AML-193 (cell line): ENCODE measurements around the gene ZNF761.
"Not testable (repeated sequence)": the region's sequence is repeated elsewhere in the genome, so short reads cannot be mapped to it uniquely, and the experiment has no call there.

Source experiments
- DNase-seq, 2 experiments: peaks; one replicate each; lab custom pipeline; 2025; lab: John Stamatoyannopoulos, UW

Gene ZNF761

DNA sequence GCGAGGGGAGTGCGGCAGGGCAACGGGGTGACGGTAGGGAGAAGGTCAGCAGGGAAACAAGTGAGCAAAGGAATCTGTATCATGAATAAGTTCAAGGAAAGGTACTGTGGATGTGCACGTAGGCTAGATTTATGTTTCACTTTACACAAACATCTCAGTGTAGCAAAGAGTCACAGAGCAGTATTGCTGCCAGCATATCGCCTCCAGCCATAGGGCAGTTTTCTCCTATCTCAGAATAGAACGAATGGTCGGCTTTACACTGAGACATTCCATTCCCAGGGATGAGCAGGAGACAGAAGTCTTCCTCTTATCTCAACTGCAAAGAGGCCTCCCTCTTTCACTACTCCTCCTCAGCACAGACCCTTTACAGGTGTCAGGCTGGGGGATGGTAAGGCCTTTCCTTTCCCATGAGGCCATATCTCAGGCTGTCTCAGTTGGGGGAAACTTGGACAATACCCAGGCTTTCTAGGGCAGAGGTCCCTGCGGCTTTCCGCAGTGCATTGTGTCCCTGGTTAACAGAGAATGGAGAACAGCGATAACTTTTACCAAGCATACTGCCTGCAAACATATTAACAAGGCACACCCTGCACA is 28.4 kb downstream of the ZNF761 start:
- not testable (repeated sequence) for DNase-seq

DNA sequence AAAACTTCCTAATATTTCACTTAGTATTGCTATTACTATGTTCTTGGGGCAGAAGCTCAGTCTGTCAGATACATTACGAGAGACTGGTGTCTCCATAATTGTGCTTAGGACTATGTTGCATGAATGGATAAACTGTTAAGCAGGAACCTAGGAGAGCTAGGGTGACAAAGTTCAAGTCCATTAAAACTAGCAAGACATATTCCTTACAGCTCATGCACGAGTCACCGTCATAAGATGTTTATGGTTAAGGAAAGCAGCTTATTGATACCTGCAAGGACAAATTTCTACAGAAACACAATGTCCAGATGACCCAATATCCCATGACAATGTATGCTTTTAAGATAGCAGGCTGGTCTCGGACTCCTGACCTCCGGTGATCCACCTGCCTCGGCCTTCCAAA is 30.1 kb downstream of the ZNF761 start:
- no peak for DNase-seq

DNA sequence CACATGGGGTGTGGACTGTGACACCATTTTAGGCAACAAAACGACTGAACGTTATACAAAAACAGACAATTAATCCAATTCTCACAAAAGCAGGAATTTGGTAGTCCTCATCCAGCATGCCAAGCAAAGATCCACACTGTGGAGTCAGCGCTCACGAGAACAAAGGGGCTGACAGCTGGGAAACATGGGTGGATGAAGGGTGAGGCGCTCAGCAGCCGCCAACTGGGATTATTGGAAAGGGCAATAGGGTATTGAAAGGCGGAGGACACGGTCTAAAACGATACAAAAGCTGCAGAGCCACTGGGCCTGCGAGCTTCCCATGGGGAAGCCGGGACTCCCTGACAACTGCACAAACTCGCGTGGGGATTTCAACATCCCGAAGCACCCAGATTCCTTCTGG is 31.1 kb downstream of the ZNF761 start:
- no peak for DNase-seq

DNA sequence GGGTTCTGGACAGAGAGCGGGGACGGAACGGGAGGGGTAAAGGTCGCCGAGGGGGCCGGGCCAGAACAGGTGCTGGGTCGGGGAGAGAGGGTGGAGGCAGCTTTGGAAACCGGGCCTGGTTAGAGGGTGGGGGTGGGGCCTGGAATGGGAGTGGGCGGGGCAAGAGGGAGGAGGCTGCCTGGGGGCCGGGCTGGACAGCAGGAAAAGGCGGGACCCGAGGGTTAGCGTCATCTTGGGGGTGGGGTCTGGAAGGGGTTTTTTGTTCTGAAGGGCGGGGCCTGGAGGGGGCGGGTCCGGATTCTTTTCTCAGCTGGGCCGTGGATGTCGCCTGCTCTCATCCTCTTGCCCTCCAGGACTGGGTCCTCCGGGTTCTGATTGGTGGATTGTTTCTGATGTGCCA is 31.5 kb downstream of the ZNF761 start:
- no peak for DNase-seq

DNA sequence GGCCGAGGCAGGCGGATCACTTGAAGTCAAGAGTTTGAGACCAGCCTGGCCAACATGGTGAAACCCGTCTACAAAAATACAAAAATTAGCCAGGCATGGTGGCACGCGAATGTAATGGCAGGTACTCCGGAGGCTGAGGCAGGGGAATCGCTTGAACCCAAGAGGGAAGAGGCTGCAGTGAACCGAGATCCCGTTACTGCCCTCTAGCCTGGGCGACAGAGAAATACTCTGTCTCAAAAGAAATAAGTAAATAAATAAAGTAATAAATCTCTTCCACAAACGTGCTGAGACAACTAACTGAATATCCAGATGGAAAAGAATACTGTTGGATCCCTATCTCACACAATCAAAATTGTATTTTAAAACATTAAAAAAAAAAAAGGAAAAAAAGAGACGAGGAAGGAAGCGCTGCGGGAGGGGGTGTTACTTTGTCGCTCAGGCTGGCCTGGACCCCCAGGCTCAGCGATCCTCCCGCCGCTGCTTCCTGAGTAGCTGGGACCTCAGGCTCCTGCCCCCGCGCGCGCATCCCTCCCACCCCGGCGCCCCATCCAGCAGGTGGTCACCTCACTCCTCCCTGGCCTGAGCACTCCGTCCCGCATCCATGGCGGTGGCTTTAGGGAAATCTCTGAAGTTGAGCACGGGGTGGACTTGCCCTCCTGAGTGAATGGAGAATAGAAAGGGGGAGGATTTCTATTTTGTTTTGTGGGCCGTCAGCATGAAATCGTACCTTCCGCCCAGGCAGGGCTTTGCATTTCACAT is 35.1 kb downstream of the ZNF761 start:
- no peak for DNase-seq

DNA sequence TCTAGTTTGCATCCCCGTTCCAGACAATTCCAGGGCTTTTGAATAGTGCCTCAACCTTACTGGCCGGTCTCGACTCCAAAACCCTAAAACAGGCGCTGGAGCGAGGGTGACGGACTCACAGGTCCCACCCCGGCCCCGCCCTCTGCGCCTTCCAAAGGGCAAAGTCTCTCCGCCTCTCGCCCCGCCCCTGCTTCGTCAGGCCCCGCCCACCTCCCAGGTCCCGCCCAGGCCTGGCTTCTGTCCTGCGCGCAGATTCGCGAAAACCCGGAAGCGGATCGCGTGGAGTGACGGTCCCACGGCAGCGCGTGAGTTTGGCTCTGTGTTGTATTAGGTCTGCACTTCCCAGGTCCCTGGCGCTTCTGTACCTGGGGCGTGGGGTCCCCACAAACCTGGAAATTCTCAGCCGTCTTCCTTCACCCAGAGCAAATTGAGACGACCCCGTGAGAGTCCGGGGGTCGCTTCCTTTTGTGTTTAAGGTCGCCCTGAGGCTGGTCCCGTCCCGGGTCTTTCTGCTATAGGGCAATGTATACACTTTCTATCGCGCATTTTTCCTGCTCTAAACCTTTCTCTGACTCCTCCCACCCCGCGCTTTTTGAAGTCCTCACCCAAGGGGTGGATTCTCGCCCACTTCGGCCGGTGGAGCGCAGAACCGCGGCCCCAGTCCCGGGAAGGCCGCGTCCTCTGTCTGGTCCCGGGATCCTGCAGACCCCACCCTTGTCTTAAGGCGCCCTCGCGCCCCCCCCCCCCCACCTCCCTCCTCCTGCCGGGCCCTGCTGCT is 35.9 kb downstream of the ZNF761 start, which contains the start of gene ZNF813:
Gene ZNF813, plus strand, starts transcription at position 249 of the 778 bp plus-strand sequence. CDS start 16,090 bp downstream, outside the sequence.
- peak; percentile 72 to 76 for DNase-seq

DNA sequence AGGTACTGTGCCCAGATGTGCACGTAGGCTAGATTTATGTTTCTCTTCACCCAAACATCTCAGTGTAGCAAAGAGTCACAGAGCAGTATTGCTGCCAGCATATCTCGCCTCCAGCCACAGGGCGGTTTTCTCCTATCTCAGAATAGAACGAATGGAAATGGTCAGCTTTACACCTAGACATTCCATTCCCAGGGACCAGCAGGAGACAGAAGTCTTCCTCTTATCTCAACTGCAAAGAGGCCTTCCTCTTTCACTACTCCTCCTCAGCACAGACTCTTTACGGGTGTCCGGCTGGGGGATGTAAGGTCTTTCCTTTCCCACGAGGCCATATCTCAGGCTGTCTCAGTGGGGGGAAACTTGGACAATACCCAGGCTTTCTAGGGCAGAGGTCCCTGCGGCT is 36.8 kb downstream of the ZNF761 start:
- DNase-seq: not testable (repeated sequence)

DNA sequence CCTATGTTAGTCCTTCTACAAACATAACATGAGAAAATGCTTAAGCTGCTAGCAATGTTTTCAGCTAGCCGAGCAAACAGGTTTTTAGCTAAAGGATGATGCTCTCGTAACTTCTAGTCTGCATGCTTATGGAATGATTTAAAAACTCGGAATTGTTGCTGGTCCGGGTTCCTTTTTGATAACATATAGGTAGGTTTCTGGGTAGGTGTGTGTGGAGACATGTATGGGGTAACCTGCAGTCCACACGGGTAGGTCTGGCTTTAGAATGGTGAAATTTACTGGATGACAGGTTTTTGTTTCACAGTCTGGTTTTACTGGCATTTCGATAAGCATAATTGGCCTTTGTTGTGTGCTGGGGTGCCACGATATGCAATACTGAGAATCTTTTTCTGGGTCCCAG is 40.1 kb downstream of the ZNF761 start:
- DNase-seq: no peak

DNA sequence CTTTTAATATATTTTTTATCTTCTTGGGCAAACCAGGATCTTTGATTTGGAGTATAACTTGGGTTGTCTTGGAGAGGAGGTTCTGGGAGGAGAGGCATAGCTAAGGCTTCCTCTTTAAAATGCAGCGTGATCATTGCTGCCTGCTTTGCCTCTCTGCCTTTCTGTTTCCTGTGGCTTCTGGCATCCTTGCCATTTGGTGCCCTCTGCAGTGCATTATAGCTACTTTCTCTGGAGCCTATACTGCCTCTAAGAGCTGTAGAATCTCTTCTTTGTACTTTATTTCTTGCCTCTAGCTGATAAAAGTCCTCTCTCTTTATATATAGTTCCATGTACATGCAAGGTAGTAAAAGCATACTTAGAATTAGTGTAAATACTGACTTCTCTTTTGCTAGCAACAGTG is 43.0 kb downstream of the ZNF761 start:
- peak; percentile 5 to 7 for DNase-seq

DNA sequence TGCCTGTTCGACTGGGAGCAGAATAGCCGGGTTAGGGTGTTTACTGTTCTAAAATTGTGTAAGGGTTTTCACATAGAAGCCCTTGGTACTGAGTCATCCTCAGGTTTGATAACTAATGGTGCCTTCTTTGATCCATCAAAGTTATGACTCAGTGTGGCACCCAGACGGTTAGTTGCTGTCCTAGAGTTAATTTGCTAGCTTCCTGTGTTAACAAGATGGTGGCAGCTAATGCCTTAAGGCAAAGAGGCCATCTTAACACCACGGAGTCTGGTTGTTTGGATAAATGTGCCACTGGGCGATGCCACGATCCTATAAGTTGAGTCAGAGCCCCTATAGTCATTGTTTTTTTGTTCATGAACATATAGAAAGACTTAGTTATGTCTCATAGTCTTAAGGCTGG is 43.7 kb downstream of the ZNF761 start:
- not testable (repeated sequence) for DNase-seq

DNA sequence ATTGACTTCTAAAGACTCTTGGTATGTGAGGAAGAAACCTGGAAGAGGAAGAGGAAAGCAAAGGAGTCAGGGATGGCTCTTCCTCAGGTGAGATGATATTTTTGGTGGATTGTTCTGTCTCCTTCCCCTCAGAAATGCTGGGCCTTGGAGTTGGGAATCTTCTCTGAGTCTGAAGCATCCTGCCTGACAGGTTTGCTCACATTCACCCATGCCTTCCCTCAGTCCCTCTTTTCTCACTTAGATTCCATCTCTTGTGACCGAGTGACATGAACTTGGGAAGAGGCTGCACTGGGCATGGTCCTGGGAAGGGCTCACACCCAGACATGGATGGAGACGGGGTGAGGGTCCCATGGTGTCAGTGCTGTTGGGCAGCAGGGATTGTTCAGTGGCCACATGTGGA is 52.0 kb downstream of the ZNF761 start:
- DNase-seq: not testable (repeated sequence)

DNA sequence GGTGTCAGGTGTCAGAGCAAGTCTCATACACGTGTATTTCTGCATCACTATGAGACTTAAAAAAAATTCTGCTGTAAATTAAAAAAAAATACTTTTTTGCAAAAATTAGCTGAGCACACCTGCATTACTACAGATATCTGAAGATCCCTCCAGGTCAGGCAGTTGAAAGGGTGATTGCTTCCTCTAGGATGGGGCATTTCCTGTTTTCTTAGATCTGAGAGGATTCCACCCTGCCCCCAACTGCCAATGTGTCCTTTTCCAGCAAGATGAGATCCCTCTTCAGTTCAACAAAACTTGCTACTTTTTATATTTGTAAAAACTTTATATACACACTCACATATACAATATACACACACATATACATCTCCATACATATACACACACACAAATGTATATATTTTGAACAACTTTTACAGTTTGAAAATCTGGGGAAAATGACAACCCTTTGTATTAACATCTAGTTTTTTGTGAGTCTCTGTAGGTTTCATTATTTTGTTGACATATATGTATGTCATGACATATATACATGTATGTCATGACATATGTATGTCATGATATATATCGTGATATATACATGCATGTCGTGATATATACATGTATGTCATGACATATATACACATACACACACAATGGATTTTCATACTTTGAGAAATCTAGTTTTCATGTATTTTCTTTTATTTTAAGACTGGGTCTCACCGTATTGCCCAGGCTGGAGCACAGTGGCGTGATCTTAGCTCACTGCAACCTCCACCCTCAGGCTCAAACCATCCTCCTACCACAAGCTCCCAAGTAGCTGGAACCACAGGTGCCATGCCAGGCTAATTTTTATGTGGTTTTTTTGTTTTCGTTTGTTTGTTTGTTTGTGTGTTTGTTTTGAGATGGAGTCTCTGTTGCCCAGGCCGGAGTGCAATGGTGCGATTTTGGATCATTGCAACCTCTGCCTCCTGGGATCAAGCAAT is 53.5 kb downstream of the ZNF761 start:
- DNase-seq: no peak

DNA sequence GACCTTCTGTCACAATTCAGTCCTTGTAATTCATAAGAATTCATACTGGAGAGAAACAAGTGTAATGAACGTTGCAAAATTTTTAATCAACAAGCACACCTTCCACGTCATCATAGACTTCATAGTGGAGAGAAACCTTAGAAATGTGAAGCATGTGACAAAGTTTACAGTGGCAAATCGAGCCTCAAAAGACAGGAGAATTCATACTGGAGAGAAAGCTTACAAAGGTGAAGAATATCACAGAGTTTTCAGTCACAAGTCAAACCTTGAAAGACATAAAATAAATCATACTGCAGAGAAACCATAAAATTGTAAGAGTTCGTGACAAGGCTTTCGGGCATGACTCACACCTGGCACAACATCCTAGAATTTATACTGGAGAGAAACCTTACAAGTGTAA is 60.4 kb downstream of the ZNF761 start:
- no peak for DNase-seq

DNA sequence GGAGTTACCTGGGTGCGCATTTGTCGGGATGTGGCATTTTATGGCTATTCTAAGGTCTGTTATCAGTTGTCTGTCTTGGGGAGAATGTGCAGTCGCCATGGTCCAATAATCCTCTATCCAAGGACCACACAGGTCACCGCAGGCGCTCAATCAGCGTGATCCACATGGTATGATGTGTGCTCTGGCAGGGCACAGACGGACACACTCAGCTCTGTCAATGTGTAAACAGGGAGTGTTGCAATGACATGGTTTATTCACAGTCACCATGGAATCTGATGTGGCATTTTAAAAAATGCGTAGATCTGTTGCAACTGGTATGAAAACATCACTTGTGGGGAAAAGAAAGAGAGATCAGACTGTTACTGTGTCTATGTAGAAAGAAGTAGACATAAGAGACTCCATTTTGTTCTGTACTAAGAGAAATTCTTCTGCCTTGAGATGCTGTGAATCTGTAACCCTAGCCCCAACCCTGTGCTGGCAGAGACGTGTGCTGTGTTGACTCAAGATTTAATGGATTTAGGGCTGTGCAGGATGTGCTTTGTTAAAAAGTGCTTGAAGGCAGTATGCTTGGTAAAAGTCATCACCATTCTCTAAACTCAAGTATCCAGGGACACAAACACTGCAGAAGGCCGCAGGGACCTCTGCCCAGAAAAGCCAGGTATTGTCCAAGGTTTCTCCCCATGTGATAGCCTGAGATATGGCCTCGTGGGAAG is 65.7 kb downstream of the ZNF761 start:
- DNase-seq: not testable (repeated sequence)

DNA sequence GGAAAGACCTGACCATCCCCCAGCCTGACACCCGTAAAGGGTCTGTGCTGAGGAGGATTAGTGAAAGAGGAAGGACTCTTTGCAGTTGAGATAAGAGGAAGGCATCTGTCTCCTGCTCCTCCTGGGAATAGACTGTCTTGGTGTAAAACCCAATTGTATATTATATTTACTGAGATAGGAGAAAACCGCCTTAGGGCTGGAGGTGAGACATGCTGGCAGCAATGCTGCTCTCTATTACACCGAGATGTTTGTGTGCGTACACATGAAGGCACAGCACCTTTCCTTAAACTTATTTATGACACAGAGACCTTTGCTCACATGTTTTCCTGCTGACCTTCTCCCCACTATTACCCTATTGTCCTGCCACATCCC is 66.2 kb downstream of the ZNF761 start:
- DNase-seq: not testable (repeated sequence)

DNA sequence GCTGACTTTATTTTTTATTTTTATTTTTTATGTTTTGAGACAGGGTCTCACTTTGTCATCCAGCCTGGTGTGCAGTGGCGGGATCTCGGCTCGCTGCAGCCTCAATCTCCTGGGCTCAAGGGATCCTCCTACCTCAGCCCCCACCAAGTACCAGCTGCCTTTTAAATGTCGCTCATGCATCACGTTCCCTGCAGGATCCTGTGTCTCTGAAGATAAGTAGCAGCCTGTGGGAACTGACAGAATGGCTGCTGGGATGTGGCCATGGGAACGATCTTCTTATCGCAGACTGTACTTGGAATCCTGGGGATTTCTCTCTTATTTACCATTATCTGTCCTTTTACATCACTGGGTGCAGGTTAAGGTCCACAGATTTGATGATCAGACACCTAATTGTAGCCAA is 71.4 kb downstream of the ZNF761 start:
- DNase-seq: not testable (repeated sequence)

DNA sequence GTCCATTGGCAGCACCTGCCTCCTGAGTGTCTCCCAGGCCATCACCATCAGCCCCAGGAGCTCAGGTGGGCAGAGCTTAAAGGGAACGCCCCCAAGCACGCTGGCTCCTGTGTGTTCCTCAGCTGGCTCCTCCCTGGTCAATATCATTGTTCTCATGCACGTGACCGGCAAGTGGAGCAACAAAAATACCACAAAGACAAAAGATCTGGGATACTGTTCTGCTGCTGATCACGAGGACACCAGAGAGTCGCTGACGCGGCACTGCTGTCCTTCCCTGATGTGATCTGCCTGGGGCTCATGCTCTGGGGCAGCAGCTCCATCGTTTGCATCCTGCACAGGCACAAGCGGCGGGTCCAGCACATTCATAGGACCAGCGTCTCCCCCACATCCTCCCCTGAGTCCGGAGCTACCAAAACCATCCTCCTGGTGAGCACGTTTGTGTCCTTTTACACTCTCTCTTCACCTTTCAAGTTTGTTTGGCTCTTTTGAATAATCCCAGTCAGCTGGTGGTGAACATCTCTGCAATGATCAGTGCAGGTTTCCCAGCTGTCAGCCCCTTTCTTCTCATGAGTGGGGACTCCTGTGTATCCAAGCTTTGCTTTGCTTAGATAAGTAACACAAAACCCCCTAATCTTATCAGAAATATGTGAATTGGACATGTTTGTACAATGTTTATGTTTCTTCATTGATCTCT is 72.0 kb downstream of the ZNF761 start:
- DNase-seq: not testable (repeated sequence)

DNA sequence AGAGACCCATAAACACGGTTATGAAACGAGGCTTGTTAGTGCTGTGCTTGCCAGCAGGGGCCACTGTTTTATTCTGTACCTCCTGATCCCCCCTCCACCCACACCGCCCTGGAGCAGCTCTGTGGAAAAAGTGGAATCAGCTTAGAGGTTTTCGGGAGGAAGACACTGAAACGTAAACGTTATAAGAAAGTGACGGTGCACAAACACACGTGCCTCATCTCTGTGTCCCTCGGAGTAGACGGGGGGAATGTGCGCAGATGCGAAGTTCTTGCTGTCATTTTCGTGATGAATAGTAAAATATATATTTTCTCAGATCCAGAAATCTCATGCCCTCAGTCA is 72.5 kb downstream of the ZNF761 start:
- DNase-seq: not testable (repeated sequence)

DNA sequence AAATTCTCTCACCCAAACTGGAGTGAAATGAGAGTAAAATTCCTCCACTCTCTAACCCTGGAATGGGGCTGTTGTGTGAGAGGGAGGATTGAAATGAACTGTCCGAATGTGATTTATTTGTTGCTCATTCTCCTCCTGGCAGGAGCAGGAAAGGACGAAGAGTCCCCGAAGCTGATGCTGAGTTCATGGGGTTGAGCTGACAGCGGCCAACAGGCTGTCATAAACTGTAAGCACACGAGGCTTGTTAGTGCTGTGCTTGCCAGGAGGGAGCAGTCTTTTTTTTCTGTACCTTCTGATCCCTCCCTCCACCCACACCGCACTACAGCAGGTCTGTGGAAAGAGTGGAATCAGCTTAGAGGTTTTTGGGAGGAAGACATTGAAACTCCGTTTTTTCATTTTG is 73.1 kb downstream of the ZNF761 start:
- DNase-seq: no peak

DNA sequence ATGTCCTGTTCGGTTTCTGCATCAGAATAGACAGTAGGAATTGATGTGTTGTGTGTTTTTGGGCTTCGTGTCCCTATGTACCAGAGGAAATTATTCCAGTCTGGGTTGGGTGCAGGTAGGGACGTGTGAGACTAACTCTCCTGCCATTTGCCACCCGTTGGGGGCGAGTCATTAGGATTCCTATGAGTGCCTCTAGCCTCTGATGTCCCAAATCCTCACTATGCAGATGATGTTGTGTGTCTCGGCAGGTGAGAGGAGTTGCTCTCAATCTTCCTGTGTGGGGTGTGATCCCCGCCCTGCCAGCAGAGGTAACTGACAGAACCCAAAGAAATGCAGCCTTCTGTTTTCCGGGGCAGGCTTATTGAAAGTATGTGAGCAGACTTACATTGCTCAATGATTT is 74.9 kb downstream of the ZNF761 start:
- no peak for DNase-seq
